Bone marrow (tissue), 2 donors: ENCODE results near the gene PHETA1.

Experiments used
- DNase-seq, 2 donors: peaks; one replicate each; lab custom pipeline; 2025; lab: John Stamatoyannopoulos, UW

The PHETA1 gene, protein sequence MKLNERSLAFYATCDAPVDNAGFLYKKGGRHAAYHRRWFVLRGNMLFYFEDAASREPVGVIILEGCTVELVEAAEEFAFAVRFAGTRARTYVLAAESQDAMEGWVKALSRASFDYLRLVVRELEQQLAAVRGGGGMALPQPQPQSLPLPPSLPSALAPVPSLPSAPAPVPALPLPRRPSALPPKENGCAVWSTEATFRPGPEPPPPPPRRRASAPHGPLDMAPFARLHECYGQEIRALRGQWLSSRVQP

DNA sequence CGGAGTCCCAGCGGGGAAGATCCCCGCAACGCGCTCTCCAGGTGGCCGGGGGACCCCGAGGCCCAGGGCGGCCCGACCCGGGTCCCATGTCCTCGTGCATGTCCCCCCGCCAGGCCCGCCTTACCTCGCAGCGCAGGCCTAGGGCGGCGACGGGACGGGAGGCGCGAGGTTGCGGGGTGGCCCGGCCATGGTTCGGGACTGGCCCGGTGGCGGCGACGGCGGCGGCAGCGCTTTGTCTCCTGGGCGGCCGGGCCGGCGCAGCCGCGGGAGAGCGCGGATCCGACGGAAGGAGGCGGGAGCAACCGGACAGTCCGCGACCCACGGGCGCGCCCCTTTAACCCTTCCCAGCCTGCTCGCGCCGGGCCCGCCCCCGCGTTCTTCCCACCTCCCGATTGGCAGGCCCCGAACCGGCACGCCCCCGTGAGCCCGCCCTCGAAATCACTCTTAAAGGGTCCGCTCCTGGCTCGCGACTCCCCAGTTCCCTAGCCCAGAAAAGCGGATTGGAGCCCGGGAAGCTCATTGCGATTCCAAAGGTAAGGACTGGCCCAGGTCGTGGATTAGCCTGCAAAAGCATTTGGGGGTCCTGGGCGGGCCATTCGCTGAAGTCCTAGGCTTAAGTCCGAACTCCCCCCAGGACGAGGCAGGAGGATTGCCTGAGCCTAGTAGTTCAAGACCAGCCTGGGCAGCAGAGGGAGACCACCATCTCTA lies at the start of gene PHETA1:
PHETA1 (minus strand) TSS at position 308 of the 708 bp plus-strand sequence. CDS start 5,668 bp downstream, outside the sequence.
- peak; percentile 37 to 67 for DNase-seq

GRCh38 chr12:111418594-111418880 lies 49.6 kb upstream of the PHETA1 start:
- DNase-seq: no peak

- DNase-seq: no peak
These were observed 49.1 kb upstream of the PHETA1 start for GRCh38 chr12:111417784-111418593.

DNA sequence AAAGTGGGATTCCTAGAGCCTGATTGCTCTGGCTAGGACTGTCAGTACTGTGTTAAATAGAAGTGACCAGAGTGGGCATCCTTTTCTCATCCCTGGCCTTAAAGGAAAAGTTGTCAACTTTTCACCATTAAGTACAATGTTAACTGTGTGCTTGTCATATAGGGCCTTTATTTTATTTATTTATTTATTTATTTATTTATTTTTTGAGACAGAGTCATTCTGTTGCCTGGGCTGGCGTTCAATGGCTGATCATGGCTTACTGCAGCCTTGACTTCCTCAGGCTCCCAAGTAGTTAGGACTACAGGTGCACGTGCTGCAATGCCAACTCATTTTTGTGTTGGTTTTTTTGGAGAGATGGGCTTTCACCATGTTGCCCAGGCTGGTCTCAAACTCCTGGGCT lies 48.4 kb upstream of the PHETA1 start:
- DNase-seq: no peak

DNA sequence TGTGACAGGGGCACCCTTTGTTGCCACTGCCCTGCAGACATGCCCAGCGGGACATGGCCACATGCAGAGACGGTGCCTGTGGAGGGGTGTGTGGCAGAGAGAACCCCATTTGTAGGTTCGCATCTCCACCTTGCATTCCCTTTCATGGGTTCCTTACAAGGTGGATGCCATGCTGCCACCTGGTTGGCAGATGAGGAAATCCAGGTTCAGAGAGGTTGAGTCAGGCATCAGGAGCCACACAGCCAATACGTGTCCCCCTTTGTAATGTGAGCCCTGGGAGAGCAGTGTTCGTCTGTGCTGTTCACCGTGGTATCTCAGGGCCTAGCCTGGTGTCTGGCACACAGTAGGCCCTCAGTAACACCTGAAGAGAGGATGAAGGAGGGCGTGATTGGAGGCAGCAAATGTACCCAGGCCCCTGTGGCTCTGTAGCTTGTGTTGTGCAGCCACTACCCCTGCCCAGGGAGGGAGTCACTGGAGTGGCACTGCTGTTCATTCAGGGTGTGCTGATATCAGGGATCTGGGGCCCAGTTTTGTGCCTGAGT lies 45.9 kb upstream of the PHETA1 start:
- DNase-seq: no peak

- no peak for DNase-seq
These were observed 44.7 kb upstream of the PHETA1 start for GRCh38 chr12:111413442-111414086.

GRCh38 chr12:111412830-111413441 lies 44.0 kb upstream of the PHETA1 start:
- DNase-seq: no peak

GRCh38 chr12:111412007-111412829 lies 43.3 kb upstream of the PHETA1 start:
- DNase-seq: peak in 1 of 2 donors; percentile 23

GRCh38 chr12:111411185-111411764 lies 42.4 kb upstream of the PHETA1 start:
- DNase-seq: no peak

GRCh38 chr12:111410431-111411184 lies 41.7 kb upstream of the PHETA1 start:
- DNase-seq: no peak

DNA sequence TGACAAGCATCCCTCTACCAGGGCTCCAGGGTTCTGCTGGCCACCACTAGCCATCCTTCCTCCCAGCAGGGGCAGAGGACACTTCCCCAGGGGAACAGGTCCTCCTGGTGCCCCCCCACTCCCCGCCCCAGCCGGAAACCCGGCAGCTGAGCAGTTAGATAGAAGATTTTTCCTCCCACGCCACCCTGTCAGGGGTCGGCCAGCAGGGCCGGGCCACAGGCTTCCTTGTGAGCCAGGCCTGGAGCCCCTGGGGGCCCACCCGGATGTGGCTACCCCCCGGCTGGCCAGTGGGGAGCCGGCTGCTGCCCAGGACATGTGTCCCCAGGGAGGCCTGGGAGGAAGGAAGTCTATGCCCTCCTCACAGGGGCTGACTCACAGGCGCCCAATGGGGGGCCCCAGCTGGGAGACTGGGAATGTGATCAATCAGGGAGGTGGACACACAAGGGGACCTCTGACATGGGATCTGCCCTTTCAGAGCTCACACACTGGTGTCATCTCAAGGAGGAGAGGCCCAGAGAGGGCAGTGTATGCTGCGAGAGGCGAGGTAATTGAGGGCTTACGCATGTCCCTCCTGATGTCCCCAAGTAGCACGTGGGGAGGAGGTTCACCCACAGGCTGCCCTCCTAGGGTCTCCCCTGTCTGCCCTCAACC lies 41.0 kb upstream of the PHETA1 start:
- DNase-seq: peak in 1 of 2 donors; percentile 16

- no peak for DNase-seq
These were observed 40.5 kb upstream of the PHETA1 start for GRCh38 chr12:111409403-111409779.

DNA sequence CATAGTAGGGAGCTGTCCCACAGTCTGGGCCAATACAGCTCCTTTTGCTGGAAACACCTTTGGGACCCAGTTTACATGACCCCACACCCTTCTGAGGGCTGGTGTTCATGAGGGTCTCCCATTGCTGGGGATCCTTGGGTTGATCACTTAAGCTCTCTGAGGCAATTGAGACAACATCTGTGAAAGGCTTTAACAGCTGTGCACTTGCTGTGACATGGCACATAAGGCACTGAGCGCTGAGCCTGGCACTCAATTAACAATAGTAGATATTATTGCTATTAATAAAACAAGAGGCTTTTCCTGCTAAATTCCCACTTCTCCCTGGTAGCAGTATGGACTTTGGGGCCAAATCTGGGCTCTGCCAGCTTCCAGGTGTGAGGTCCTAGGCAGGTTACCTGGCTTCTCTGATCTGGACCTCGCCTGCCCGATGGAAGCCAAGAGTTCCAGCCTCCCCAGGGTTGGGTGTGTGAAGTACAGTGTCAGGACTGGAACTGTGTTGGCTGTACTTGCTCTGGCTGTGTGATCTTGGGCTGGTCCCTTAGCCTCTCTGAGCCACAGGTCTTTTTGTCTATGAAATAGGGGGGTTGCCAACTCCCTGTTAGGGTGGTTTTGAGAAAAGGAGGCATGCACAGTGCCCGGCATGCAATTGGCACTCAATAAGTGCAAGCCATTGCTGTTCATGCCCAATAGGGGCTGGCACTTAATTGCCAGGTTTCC lies 39.9 kb upstream of the PHETA1 start:
- no peak for DNase-seq

- no peak for DNase-seq
These were observed 39.2 kb upstream of the PHETA1 start for GRCh38 chr12:111408116-111408440.

DNA sequence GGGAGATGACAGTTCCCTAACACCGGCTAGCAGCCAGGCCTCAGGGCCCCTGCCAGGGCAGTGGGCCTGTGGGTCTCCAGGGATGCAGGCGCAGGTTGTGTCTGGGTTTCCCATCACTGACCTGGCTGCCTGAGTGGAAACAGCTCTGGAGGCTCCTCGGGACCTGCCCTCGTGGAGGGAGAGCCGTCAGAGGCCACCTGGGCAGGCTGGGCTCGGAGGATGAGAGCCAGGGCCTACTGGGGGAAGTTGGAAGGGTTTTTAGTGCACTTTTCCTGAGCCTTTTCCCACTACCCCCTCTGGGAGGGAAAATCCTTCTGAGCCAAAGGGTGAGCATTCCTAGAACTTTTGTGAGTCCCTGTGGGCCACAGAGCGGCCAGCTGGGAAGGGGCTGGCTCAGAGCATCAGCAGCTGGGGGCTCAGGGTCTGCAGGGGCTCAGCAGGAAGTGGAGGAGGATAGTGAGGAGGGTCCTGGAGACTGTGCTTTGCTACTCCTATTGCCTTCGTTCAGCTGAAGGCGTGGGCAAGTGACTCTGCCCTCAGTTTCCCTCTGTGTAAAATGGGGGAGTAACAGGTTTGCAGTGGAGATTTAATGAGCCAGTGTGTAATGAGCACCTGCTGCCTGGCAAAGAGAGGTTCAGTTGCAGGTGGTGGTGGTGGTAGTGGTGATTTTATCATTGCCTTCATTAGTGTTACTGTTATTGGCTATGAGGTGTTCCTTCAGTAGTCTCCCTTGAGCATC lies 38.7 kb upstream of the PHETA1 start:
- DNase-seq: no peak

DNA sequence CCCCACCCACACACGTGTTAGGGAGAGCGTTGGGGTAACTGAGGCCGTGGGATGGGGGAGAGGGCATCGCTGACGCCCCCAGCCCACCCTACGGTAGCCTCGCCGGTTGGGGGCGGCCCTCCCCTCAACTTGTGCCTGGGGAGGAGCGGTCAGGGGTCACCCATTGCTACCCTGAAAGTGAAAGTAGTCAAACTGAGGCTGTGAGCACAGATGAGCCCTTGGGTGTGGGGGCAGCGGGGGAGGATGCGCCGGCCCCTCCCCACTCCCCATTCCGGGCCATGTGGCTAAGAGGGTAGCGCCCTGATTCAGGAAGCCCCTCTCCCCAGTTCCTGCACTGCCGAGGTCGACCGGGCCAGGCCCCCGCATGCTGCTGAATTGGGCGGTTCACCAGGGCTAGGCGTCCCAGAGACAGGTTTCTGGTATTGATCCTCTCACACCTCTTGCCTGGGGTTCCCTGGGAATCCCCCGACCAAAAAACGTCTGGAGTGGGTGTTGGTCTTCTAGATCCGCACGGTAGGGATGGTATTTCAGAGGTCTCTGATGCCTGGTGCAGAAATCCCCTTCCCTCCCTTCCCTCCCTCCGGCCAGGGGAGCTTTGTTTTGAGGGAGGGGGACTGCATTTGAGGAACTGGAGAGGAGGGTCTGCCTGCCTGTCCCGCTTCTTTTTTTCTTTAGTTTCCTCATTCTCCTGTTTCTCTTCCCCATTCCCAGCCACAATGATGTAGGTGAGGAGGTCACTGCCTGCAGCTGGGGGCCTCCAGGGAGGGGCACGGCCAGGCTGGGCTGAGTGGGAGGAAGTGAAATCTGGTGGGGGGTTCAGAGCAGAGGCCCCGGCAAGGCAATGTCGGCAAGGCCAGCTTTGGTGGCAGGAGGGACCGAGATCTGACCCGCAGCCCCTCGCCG lies 37.8 kb upstream of the PHETA1 start:
- peak in 1 of 2 donors; percentile 45 for DNase-seq
